ENCODE results near the gene CAB39L. TPM values are rescaled to one million over a fixed set of nuclear protein-coding genes. Genes with fewer than 3 reads are reported as not detected.
"Not testable (repeated sequence)": the region's sequence is repeated elsewhere in the genome, so short reads cannot be mapped to it uniquely, and the experiment has no call there.

The CAB39L gene
- polyA plus RNA-seq, 3 donors: 13.1 to 20.4 (median 19.7) TPM

GRCh38 chr13:49294723-49295122, 149.1 kb downstream of the CAB39L start:
- not testable (repeated sequence) for DNase-seq (ENCODE audit: low read depth in 3 of 3, low spot score in 2 of 3)

- peak in 1 of 3 donors; percentile 34 for DNase-seq (ENCODE audit: low read depth in 3 of 3, low spot score in 2 of 3)
Observed at GRCh38 chr13:49292742-49293486, 150.9 kb downstream of the CAB39L start.

GRCh38 chr13:49288458-49288857, 155.4 kb downstream of the CAB39L start:
- no peak for DNase-seq (ENCODE audit: low read depth in 3 of 3, low spot score in 2 of 3)

- DNase-seq (ENCODE audit: low read depth in 3 of 3, low spot score in 2 of 3): no peak
Observed at GRCh38 chr13:49287995-49288394, 155.9 kb downstream of the CAB39L start.

GRCh38 chr13:49279885-49280284, 164.0 kb downstream of the CAB39L start:
- DNase-seq (ENCODE audit: low read depth in 3 of 3, low spot score in 2 of 3): no peak

GRCh38 chr13:49279112-49279511, 164.8 kb downstream of the CAB39L start:
- no peak for DNase-seq (ENCODE audit: low read depth in 3 of 3, low spot score in 2 of 3)

- no peak for DNase-seq (ENCODE audit: low read depth in 3 of 3, low spot score in 2 of 3)
Observed at GRCh38 chr13:49278211-49278610, 165.7 kb downstream of the CAB39L start.

- DNase-seq (ENCODE audit: low read depth in 3 of 3, low spot score in 2 of 3): no peak
Observed at GRCh38 chr13:49272296-49272695, 171.6 kb downstream of the CAB39L start.

GRCh38 chr13:49271264-49271663, 172.6 kb downstream of the CAB39L start:
- no peak for DNase-seq (ENCODE audit: low read depth in 3 of 3, low spot score in 2 of 3)

GRCh38 chr13:49265822-49266221, 178.0 kb downstream of the CAB39L start:
- no peak for DNase-seq (ENCODE audit: low read depth in 3 of 3, low spot score in 2 of 3)

GRCh38 chr13:49262634-49263033, 181.2 kb downstream of the CAB39L start:
- DNase-seq (ENCODE audit: low read depth in 3 of 3, low spot score in 2 of 3): no peak

GRCh38 chr13:49259586-49259985, 184.3 kb downstream of the CAB39L start:
- DNase-seq (ENCODE audit: low read depth in 3 of 3, low spot score in 2 of 3): no peak

Other genes starting within 250 kb of the CAB39L start
- under 1 TPM in 1 of 3 donors, not detected in 2; 0.24 TPM for gene MLNR, start 223.7 kb downstream of the CAB39L start, polyA plus RNA-seq (ENCODE audit: insufficient read length in 3 of 3)
- gene CDADC1, start 196.1 kb downstream of the CAB39L start, polyA plus RNA-seq (ENCODE audit: insufficient read length in 3 of 3): 10 to 100 TPM; 13.7 to 15.1 (median 14.8) TPM
- 10 to 100 TPM; 20.6 to 22.7 (median 21.9) TPM for gene SETDB2, start 210 bp upstream of the CAB39L start, polyA plus RNA-seq (ENCODE audit: insufficient read length in 3 of 3)
- gene PHF11, start 51.9 kb upstream of the CAB39L start, polyA plus RNA-seq (ENCODE audit: insufficient read length in 3 of 3): 10 to 100 TPM; 30.1 to 34.8 (median 31.9) TPM
- 10 to 100 TPM; 38.4 to 45.1 (median 43.0) TPM for gene RCBTB1, start 141.5 kb upstream of the CAB39L start, polyA plus RNA-seq (ENCODE audit: insufficient read length in 3 of 3)
- gene ARL11, start 184.4 kb upstream of the CAB39L start, polyA plus RNA-seq (ENCODE audit: insufficient read length in 3 of 3): under 1 TPM; 0.28 to 0.49 (median 0.44) TPM
- 10 to 100 TPM; 49.8 to 61.6 (median 54.5) TPM for gene EBPL, start 247.4 kb upstream of the CAB39L start, polyA plus RNA-seq (ENCODE audit: insufficient read length in 3 of 3)

Data from right renal cortex interstitium (tissue), 3 donors.